ENCODE measurements around the gene RPF1.
A peak's percentile ranks its signal among the peaks of the same experiment; 100 is the strongest.
"Not testable (repeated sequence)": the region's sequence is repeated elsewhere in the genome, so short reads cannot be mapped to it uniquely, and the experiment has no call there.

RPF1 gene

DNA sequence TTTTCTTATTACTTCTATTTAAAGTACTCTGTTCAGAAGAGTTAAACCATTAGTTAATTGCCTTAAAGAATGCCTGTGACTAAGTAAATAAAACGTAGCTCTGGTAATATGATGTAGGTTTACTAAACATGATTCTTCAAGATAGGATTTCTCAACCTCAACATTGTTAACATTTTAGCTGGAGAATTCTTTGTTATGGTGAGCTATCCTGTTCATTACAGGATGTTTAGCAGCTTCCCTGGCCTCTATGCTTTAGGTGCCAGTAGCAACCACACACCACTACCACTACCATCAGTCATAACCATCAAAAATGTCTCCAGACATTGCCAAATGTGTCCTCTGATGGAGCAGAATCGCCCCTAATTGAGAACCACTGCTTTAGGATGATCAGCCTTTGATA, 10.7 kb downstream of the RPF1 start:
- FAIRE-seq (no peak), DNase-seq (ENCODE audit: extremely low spot score, insufficient read length, low read depth) (no peak)

GRCh38 chr1:84492726-84493125, 13.7 kb downstream of the RPF1 start:
- DNase-seq (ENCODE audit: extremely low spot score, insufficient read length, low read depth) = no peak
- FAIRE-seq = no peak

GRCh38 chr1:84493747-84494146, 14.7 kb downstream of the RPF1 start:
- FAIRE-seq = no peak
- DNase-seq (ENCODE audit: extremely low spot score, insufficient read length, low read depth) = no peak

GRCh38 chr1:84496498-84496897, 17.4 kb downstream of the RPF1 start:
- FAIRE-seq (no peak), DNase-seq (ENCODE audit: extremely low spot score, insufficient read length, low read depth) (no peak)

DNA sequence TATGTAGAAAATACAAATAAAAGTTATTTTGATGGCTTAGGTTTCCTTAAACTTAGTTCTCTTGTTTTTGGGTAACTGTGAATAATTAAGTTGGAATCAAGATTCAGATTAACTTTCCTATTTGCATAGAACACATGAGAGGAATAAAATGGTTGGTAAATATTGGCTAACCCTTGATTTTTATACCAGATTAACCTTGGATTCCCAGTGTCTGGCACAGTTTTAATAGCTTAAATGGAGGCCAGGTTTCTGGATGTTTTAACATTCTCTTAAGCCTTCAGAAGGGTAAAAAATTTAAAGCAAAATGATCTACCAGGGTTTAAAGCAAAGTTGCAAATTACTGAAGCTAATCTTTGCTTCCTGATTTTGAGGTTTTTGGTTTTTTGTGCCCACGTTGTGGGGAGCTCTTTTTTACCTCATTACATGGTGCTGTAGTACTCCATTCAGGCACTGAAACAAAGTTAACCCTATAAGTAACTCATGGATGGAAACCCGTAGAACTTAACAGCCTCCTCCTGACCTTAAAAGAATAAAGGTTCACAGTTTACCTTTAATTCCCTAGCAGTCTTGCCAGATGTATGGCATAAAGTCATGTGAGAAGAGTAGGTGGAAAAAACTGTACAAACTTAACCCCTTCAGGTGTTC, 18.7 kb downstream of the RPF1 start:
- DNase-seq (ENCODE audit: extremely low spot score, insufficient read length, low read depth) (no peak), FAIRE-seq (no peak)

GRCh38 chr1:84502927-84503326, 23.9 kb downstream of the RPF1 start:
- no peak for FAIRE-seq

DNA sequence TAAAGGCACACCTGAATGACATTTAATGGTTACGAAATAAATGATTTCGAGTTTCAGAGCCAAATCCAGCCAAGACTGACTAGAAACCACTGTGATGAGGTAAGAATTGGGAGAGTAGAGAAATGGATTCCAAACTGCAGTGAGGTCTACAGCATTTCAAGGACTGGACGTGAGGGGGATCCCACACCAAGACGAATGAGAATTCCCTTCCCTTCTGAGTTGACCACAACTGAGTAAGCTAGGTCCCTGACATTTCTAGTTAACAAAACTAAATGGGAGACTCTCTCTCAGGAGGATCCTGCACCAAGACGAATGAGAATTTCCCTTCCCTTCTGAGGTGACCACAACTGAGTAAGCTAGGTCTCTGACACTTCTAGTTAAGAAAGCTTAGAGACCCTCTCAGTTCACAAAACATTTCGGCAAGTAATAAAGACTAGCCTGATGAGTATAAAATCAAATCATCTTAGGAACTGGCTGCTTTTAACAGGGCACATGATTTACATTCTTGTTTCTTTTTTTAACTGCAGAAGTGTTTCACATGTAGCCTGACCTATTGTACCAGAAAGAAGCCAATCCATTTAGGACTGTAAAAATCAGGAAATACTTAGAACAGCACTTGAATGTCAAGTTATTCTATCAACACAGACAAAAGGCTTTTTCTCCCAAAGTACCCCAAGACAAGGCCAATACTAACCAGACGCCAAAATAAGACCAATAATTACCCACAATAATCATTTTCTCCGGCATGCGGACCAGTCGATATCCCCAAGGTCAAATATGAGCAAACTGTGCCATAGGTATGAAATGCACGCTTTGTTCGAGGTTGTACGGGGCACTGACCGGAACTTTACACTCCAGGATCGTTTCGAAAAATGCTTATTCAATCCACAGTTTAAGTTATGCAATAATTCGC, 25.8 kb downstream of the RPF1 start:
- no peak for DNase-seq (ENCODE audit: extremely low spot score, insufficient read length, low read depth)
- peak; percentile 46 for FAIRE-seq

More at GRCh38 chr1:84502927-84503326, 23.9 kb downstream of the RPF1 start:
- no peak for DNase-seq (ENCODE audit: extremely low spot score, insufficient read length, low read depth)

GRCh38 chr1:84505493-84506001, 26.5 kb downstream of the RPF1 start:
- FAIRE-seq (no peak), DNase-seq (ENCODE audit: extremely low spot score, insufficient read length, low read depth) (peak; percentile 30)

DNA sequence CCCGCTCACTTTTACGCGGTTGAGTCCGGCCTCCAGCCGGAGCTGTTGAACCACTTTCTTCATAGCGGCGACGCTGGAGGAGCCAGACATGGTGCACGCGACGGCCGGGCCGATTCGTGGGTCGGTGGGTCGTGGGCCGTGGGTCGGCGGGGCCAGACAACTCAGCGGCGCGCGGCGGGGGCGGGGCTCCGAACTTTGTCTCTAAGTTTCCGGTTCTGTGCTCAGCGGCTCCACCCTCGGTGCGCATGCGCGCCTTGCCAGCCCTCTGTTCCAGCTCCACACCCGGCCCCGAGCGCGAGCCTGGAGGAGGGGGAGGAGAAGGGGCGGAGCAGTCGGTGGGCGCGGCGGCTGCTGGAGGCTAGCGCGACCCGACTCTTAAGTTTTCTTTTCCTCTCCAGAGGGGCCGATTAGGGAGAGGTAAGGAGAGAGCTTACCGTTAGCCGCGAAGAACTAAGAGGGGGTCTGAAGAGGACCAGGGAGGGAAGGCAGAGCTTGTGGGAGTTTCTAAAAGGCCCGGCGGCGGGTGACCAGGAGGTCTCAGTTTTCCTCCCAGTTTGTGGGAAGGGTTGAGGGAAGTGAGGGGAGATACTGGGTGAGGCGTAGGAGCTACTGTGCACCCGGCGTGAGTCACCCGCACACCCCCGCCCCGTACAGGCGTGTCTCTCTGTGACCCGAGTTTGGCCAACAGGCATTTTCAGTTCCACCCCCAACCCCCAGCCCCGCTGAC, 27.1 kb downstream of the RPF1 start, which contains the start of the genes GNG5 and SPATA1:
GNG5 (minus strand) TSS at position 580 of the 727 bp plus-strand sequence; CDS start at position 90, 490 bp downstream.
SPATA1 (plus strand) TSS at position 385 of the 727 bp plus-strand sequence. CDS start 9,974 bp downstream, outside the sequence.
- FAIRE-seq (peak; percentile 92), DNase-seq (ENCODE audit: extremely low spot score, insufficient read length, low read depth) (peak; percentile 92)

GRCh38 chr1:84506729-84507453, 27.8 kb downstream of the RPF1 start:
- no peak for DNase-seq (ENCODE audit: extremely low spot score, insufficient read length, low read depth)
- no peak for FAIRE-seq

DNA sequence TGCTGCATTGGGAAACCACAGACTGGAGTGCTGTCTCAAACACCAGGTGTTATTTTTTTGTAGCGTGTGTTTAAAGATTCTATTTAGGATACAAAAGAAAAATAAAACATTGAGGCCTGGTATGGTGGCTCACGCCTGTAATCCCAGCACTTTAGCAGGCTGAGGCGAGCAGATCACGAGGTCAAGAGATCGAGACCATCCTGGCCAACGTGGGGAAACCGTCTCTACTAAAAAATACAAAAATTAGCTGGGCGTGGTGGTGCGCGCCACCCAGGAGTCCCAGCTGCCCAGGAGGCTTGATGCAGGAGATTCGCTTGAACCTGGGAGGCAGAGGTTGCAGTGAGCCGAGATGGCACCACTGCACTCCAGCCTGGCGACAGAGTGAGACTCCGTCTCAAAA, 28.8 kb downstream of the RPF1 start:
- FAIRE-seq; DNase-seq (ENCODE audit: extremely low spot score, insufficient read length, low read depth): not testable (repeated sequence)

DNA sequence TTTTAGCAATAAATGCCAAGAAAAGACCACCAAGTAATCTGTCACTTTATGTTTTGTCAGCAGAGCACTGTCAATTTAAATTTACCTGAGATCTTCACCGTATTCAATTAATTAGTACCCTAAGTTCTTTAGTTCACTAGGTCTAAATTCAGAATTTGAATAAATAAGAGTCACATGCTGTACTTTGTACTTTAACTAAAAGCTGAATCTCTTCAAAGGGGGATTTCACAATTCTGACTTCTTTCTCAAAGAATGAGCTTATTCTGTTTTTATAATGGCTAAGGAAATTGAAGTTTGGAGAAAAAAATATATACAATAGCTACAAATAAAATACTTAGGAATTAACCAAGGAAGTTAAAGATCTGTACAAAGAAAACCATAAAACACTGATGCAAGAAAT, 29.4 kb downstream of the RPF1 start:
- FAIRE-seq (no peak), DNase-seq (ENCODE audit: extremely low spot score, insufficient read length, low read depth) (no peak)

GRCh38 chr1:84509029-84509428, 30.0 kb downstream of the RPF1 start:
- no peak for FAIRE-seq
- no peak for DNase-seq (ENCODE audit: extremely low spot score, insufficient read length, low read depth)

DNA sequence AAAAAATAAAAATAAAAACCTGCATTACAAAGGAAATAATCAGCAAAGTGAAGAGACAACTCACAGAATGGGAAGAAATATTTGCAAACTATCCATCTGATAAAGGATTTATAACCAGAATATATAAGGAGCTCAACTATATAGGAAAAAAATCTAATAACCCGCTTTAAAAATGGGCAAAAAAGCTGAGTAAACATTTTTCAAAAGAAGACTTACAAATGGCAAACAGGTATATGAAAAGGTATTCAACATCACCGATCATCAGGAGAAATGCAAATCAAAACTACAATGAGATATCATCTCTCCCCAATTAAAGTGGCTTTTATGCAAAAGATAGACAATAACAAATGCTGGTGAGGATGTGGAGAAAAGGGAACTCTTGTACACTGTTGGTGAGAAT, 31.1 kb downstream of the RPF1 start:
- FAIRE-seq (no peak), DNase-seq (ENCODE audit: extremely low spot score, insufficient read length, low read depth) (no peak)

GRCh38 chr1:84510668-84511067, 31.6 kb downstream of the RPF1 start:
- no peak for DNase-seq (ENCODE audit: extremely low spot score, insufficient read length, low read depth)
- no peak for FAIRE-seq

- DNase-seq (ENCODE audit: extremely low spot score, insufficient read length, low read depth) = no peak
- no peak for FAIRE-seq
Observed at GRCh38 chr1:84524590-84524989, 45.5 kb downstream of the RPF1 start.

DNA sequence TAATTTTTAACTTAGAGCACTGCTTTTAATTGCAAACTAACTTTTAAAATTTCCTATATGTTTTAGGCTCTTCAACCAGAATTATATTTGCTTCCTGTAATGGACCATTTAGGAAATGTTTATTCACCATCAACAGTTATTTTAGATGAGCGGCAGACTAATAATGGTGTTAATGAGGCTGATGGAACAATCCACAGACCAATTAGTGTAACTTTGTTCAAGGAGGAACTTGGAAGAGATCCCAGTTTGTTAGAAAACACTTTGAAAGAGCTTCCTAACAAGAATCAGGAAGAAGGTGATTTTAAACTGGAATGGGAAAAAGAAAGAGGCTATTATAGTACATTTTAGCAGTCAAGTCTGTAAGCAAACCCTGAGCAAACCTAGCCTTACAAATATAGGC, 46.7 kb downstream of the RPF1 start:
- DNase-seq (ENCODE audit: extremely low spot score, insufficient read length, low read depth) (no peak), FAIRE-seq (peak; percentile 5)

- DNase-seq (ENCODE audit: extremely low spot score, insufficient read length, low read depth) (no peak), FAIRE-seq (no peak)
Observed at GRCh38 chr1:84538599-84538998, 59.5 kb downstream of the RPF1 start.

DNA sequence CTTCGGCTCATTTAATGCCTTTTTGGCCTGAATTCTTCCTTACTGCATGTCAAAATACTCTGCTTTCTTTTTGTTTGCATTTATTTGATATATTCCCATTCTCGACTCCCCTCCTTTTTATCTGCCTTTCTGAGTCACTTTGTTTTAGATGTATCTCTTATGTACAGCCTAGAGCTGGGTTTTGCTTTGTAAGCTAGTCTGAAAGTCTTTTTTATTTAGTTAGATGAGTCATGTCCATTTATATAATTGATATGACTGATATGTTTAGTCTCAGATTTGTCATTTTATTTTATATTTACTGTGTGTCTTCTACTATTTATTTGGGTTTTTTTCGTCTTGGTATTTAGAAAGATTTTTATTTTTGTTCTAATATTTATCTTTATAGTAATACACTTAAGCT, 60.9 kb downstream of the RPF1 start:
- DNase-seq (ENCODE audit: extremely low spot score, insufficient read length, low read depth) = no peak
- no peak for FAIRE-seq

DNA sequence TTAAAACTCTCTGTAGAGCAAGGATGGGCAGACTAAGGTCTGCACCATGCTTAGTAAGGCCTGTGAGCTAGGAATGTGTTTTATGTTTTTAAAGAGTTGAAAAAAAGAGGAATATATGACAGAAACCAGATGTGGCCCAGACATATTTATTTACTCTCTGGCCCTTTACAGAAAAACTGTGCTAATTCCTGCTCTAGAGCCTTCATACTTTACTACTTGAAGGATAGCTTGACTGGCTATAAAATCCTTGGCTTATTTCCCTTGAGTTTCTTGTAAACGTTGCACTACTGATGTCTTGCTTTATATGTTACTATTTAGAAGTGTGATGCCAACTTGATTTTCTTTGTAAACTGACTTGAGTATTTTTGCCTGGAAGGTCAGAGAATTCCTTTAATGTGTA, 61.7 kb downstream of the RPF1 start:
- FAIRE-seq (no peak), DNase-seq (ENCODE audit: extremely low spot score, insufficient read length, low read depth) (no peak)
